HG03064 (cell line): ENCODE results near the gene DNAJC17.

Source experiments
- ATAC-seq: cut with Tn5 transposase; IDR thresholded peaks from one replicate; pipeline ENCODE4 v1.9.1; 2021; ENCODE audit warnings: low read depth; ENCODE audit not compliant: unreplicated experiment

DNAJC17 gene

GRCh38 chr15:40768521-40769273 lies 38.6 kb downstream of the DNAJC17 start:
- no peak for ATAC-seq

GRCh38 chr15:40767838-40768500 lies 39.3 kb downstream of the DNAJC17 start:
- ATAC-seq, result no peak

GRCh38 chr15:40766906-40767837 lies 40.1 kb downstream of the DNAJC17 start:
- no peak for ATAC-seq

GRCh38 chr15:40766194-40766815 lies 41.0 kb downstream of the DNAJC17 start:
- ATAC-seq, result no peak

GRCh38 chr15:40764629-40765103 lies 42.6 kb downstream of the DNAJC17 start:
- no peak for ATAC-seq

- ATAC-seq, result no peak
These were observed 43.3 kb downstream of the DNAJC17 start, which contains the start of gene GCHFR for GRCh38 chr15:40763801-40764628. Gene GCHFR (plus strand): TSS chr15:40764068. CDS start chr15:40764181, 113 bp downstream.

GRCh38 chr15:40762919-40763800 lies 44.1 kb downstream of the DNAJC17 start:
- ATAC-seq, result no peak

- ATAC-seq, result no peak
These were observed 47.3 kb downstream of the DNAJC17 start for GRCh38 chr15:40759961-40760360.

- ATAC-seq, result no peak
These were observed 50.3 kb downstream of the DNAJC17 start for GRCh38 chr15:40756938-40757337.

GRCh38 chr15:40755812-40756208 lies 51.5 kb downstream of the DNAJC17 start:
- ATAC-seq, result no peak

GRCh38 chr15:40754883-40755811 lies 52.1 kb downstream of the DNAJC17 start, which contains the start of gene RMDN3:
Gene RMDN3 (minus strand): TSS chr15:40755254. CDS start chr15:40754783, 471 bp downstream.
- peak; percentile 70 for ATAC-seq

- no peak for ATAC-seq
These were observed 52.7 kb downstream of the DNAJC17 start for GRCh38 chr15:40754574-40754882.

GRCh38 chr15:40751745-40752144 lies 55.5 kb downstream of the DNAJC17 start:
- ATAC-seq, result no peak

GRCh38 chr15:40750885-40751284 lies 56.4 kb downstream of the DNAJC17 start:
- no peak for ATAC-seq

- ATAC-seq, result no peak
These were observed 58.1 kb downstream of the DNAJC17 start for GRCh38 chr15:40749151-40749630.

GRCh38 chr15:40747685-40748631 lies 59.3 kb downstream of the DNAJC17 start:
- ATAC-seq, result no peak
